Esophagus muscularis mucosa (tissue), 4 donors: Measurements from ENCODE around the gene USP30.

Source experiments
- CTCF ChIP-seq, 3 experiments: fragments of 200-600 bp in 2 of 3; fragments of 450-650 bp in 1 of 3; sonication (generic) in 2 of 3; IDR thresholded peaks; one replicate each; pipeline ENCODE4 v1.5.1; 2017 to 2019; ENCODE audit warnings: antibody characterized with exemption in 3 of 3, mild to moderate bottlenecking in 2 of 3, moderate library complexity in 1 of 3
- EP300 ChIP-seq: sonication (generic); formaldehyde crosslinking; IDR thresholded peaks from one replicate; pipeline ENCODE4 v1.6.1; 2017; ENCODE audit warnings: antibody characterized with exemption
- POLR2A ChIP-seq: fragments of 450-650 bp; IDR thresholded peaks from one replicate; pipeline ENCODE4 v1.6.1; 2017; ENCODE audit warnings: antibody characterized with exemption, moderate library complexity, mild to moderate bottlenecking, low read depth
- POLR2AphosphoS5 ChIP-seq, 2 donors: sonication (generic); formaldehyde crosslinking; IDR thresholded peaks; one replicate each; pipeline ENCODE4 v1.6.1; 2017; ENCODE audit warnings: antibody characterized with exemption in 2 of 2

- TF ChIP-seq POLR2A (no peak), POLR2AphosphoS5 (IDR thresholded peaks at IDR 0.05) (no peak), CTCF (IDR thresholded peaks at IDR 0.05) (no peak), EP300 (no peak)
Observed at GRCh38 chr12:109010259-109010658, 42.1 kb upstream of the USP30 start.
